ENCODE data around the gene NDFIP2. TPM values are rescaled to one million over a fixed set of nuclear protein-coding genes. Genes with fewer than 3 reads are reported as not detected.

NDFIP2 gene
- total and polyA plus RNA-seq, 2 donors (not counting 1 experiment from before 2014, with no cell fraction given) = 0.12 to 1.0 TPM

DNA sequence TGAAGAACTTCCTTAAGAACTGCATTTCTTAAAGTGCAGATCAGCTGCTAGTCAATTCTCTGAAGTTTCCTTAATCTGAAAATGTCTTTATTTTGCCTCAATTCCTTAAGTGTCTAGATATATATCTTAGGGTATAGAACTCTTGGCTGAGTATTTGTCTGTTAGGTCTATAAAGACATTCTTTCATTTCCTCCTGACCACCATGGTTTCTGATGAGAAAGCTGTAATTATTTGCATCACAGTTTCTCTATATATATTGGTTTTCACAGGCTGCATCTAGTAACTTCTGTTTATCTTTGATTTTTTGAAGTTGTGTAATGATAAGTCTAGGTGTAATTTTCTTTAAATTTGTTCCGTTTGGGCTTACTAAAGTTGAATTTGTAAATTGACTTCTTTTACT lies 15.2 kb downstream of the NDFIP2 start:
- ChIA-PET POLR2A (no interaction called here), CTCF (interaction anchor here (0.6 kb wide), 1 partner anchor 46 kb away, joined by 3 read pairs; no protein-coding TSS in a partner anchor)
- no peak for DNase-seq
- no peak overlapping the region for H3K4me3 Mint-ChIP-seq
- no peak for ATAC-seq (ENCODE audit: low read depth)
- Histone ChIP-seq H3K4me1 (ENCODE audit: control insufficient read depth in 2 of 2, insufficient read depth in 2 of 2, low read length in 2 of 2) (no peaks in the 10 kb centered on the region), H3K36me3 (replicated peaks in 1 of 2; ENCODE audit: control extremely low read depth in 1 of 2, control insufficient read depth in 1 of 2, extremely low read depth in 1 of 2, insufficient read depth in 2 of 2, low read length in 1 of 2) (no peaks in the 10 kb centered on the region), H3K4me2 (replicated peaks; ENCODE audit: low read depth, low read length, poor library complexity, severe bottlenecking) (no peak overlapping the region), H3K9me3 (ENCODE audit: control extremely low read depth in 1 of 3, control insufficient read depth in 2 of 3, insufficient read depth in 1 of 3, low read length in 2 of 3) (no peaks in the 10 kb centered on the region), H3K9ac (ENCODE audit: low read length) (no peak overlapping the region), H3K27me3 (replicated peaks in 1 of 4; ENCODE audit: control extremely low read depth in 1 of 4, control insufficient read depth in 3 of 4, insufficient read depth in 4 of 4, low read length in 3 of 4) (no peaks in the 10 kb centered on the region), H3K27ac (ENCODE audit: low read length in 2 of 2) (no peak overlapping the region), H3K4me3 (ENCODE audit: control extremely low read depth in 1 of 5, extremely low read depth in 1 of 5, insufficient read depth in 1 of 5, low read depth in 2 of 5, low read length in 4 of 5) (no peak overlapping the region), H3K79me2 (ENCODE audit: control insufficient read depth, insufficient read depth, low read length) (no peaks in the 10 kb centered on the region), H4K20me1 (ENCODE audit: control insufficient read depth, insufficient read depth, low read length, poor library complexity, severe bottlenecking) (no peaks in the 10 kb centered on the region), H2AFZ (ENCODE audit: insufficient read depth, low read depth, low read length, poor library complexity, severe bottlenecking) (no peak overlapping the region)
- no peaks in the 10 kb centered on the region for H3K4me1 Mint-ChIP-seq
- no peaks in the 10 kb centered on the region for H3K9me3 Mint-ChIP-seq (ENCODE audit: insufficient read depth)
- no CpG with 5 or more reads among the region's 1 CpG for WGBS (ENCODE audit: insufficient coverage)
- TF ChIP-seq, protein P1, sequence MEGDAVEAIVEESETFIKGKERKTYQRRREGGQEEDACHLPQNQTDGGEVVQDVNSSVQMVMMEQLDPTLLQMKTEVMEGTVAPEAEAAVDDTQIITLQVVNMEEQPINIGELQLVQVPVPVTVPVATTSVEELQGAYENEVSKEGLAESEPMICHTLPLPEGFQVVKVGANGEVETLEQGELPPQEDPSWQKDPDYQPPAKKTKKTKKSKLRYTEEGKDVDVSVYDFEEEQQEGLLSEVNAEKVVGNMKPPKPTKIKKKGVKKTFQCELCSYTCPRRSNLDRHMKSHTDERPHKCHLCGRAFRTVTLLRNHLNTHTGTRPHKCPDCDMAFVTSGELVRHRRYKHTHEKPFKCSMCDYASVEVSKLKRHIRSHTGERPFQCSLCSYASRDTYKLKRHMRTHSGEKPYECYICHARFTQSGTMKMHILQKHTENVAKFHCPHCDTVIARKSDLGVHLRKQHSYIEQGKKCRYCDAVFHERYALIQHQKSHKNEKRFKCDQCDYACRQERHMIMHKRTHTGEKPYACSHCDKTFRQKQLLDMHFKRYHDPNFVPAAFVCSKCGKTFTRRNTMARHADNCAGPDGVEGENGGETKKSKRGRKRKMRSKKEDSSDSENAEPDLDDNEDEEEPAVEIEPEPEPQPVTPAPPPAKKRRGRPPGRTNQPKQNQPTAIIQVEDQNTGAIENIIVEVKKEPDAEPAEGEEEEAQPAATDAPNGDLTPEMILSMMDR (IDR thresholded peaks at IDR 0.05) = no peak
- no peak for TF ChIP-seq EZH2 (IDR thresholded peaks at IDR 0.05; ENCODE audit: borderline replicate concordance, insufficient read depth, low read depth, low read length, poor library complexity, severe bottlenecking)
- no peak overlapping the region for H3K27ac Mint-ChIP-seq
- intact Hi-C loops (cut with micrococcal nuclease) = no loop called here
- peaks cover 7% of the 10 kb centered on the region for H3K27me3 Mint-ChIP-seq

DNA sequence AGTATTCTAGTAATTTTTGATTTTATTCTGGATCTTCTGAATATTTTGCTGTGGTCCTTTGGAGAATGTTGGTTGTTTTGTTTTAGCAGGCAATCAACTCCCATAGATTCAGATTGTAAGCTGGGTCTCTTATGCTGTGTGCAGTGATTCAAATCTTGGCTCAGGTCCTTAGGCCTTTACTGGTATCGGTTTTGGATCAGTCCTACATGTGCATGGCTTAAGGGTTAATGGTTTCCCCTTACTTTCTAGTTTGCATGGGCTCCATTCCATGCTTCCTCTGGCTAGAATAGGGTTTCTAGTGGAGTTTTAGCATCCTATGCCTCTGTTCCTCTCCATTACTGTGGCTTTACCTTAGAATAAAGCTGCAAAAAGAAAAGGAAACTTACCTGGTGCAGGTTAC lies 16.1 kb downstream of the NDFIP2 start:
- Histone ChIP-seq H4K20me1 (ENCODE audit: control insufficient read depth, insufficient read depth, low read length, poor library complexity, severe bottlenecking) (no peaks in the 10 kb centered on the region), H2AFZ (ENCODE audit: insufficient read depth, low read depth, low read length, poor library complexity, severe bottlenecking) (no peak overlapping the region), H3K9ac (ENCODE audit: low read length) (no peak overlapping the region), H3K4me1 (ENCODE audit: control insufficient read depth in 2 of 2, insufficient read depth in 2 of 2, low read length in 2 of 2) (no peaks in the 10 kb centered on the region), H3K27me3 (replicated peaks in 1 of 4; ENCODE audit: control extremely low read depth in 1 of 4, control insufficient read depth in 3 of 4, insufficient read depth in 4 of 4, low read length in 3 of 4) (no peaks in the 10 kb centered on the region), H3K9me3 (ENCODE audit: control extremely low read depth in 1 of 3, control insufficient read depth in 2 of 3, insufficient read depth in 1 of 3, low read length in 2 of 3) (no peaks in the 10 kb centered on the region), H3K27ac (ENCODE audit: low read length in 2 of 2) (no peak overlapping the region), H3K4me2 (replicated peaks; ENCODE audit: low read depth, low read length, poor library complexity, severe bottlenecking) (no peak overlapping the region), H3K36me3 (replicated peaks in 1 of 2; ENCODE audit: control extremely low read depth in 1 of 2, control insufficient read depth in 1 of 2, extremely low read depth in 1 of 2, insufficient read depth in 2 of 2, low read length in 1 of 2) (no peaks in the 10 kb centered on the region), H3K4me3 (ENCODE audit: control extremely low read depth in 1 of 5, extremely low read depth in 1 of 5, insufficient read depth in 1 of 5, low read depth in 2 of 5, low read length in 4 of 5) (no peak overlapping the region), H3K79me2 (ENCODE audit: control insufficient read depth, insufficient read depth, low read length) (no peaks in the 10 kb centered on the region)
- CTCF ChIA-PET = no interaction called here
- H3K9me3 Mint-ChIP-seq (ENCODE audit: insufficient read depth) = no peaks in the 10 kb centered on the region
- peaks cover 7% of the 10 kb centered on the region for H3K27me3 Mint-ChIP-seq
- no peak overlapping the region for H3K27ac Mint-ChIP-seq
- no peak for ATAC-seq (ENCODE audit: low read depth)
- intact Hi-C loops (cut with micrococcal nuclease) = no loop called here
- 100% methylated on average over 1 of the region's 1 CpG for WGBS (ENCODE audit: insufficient coverage)
- POLR2A ChIA-PET = no interaction called here
- TF ChIP-seq, protein P1 (IDR thresholded peaks at IDR 0.05) = no peak
- no peak for TF ChIP-seq EZH2 (IDR thresholded peaks at IDR 0.05; ENCODE audit: borderline replicate concordance, insufficient read depth, low read depth, low read length, poor library complexity, severe bottlenecking)
- DNase-seq = no peak
- no peaks in the 10 kb centered on the region for H3K4me1 Mint-ChIP-seq
- H3K4me3 Mint-ChIP-seq = no peak overlapping the region
